Measurements from ENCODE around the gene SETD7.

DNA sequence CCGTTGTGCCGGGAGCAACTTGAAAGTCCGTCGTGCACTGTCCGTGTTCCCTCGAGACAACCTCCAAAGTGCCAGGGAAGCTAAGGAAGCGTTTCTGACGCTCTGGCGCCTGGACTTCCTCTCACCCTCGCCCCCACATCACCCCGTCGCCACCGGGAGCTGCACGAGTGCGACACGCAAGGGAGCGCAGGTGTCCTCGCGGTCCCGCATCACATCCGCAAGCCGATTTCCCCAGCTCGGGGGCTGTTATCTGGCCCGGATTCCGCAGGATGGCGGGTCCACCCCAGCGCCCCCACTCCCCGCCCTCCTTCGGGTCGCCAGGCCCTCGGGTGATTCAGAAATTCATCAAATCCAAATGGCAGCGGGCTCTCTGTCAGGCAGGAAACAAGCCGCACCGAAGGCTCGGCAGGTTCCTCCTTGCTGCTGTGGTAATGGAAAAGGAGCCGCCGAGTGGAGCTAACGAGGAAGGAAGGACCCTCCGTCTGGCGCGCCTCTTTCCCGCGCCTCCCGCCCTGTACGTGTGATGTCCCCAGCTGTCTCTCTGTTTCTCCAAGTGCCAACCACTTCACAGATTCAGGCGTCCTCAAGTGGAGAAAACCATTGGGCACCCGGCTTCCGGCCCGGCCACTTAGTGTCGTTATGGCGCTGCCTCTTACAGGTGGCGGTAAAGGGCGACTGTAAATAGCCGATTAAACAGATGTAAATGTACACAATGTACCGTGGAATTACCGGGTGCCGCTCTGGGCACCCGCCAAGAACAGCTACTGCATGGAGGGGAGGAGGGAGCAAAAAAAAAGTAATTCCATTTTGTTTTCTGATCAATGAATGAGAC, 921 bp upstream of the SETD7 start:
- TF ChIP-seq, protein P1, sequence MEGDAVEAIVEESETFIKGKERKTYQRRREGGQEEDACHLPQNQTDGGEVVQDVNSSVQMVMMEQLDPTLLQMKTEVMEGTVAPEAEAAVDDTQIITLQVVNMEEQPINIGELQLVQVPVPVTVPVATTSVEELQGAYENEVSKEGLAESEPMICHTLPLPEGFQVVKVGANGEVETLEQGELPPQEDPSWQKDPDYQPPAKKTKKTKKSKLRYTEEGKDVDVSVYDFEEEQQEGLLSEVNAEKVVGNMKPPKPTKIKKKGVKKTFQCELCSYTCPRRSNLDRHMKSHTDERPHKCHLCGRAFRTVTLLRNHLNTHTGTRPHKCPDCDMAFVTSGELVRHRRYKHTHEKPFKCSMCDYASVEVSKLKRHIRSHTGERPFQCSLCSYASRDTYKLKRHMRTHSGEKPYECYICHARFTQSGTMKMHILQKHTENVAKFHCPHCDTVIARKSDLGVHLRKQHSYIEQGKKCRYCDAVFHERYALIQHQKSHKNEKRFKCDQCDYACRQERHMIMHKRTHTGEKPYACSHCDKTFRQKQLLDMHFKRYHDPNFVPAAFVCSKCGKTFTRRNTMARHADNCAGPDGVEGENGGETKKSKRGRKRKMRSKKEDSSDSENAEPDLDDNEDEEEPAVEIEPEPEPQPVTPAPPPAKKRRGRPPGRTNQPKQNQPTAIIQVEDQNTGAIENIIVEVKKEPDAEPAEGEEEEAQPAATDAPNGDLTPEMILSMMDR (conservative IDR thresholded peaks at IDR 0.05), result peak; percentile 26
- TF ChIP-seq ZFX (IDR thresholded peaks at IDR 0.05), result no peak

Data from C4-2B (cell line).